HCT116 (cell line): ENCODE results near the gene TCF7L2. TPM values are rescaled to one million over a fixed set of nuclear protein-coding genes. Genes with fewer than 3 reads are reported as not detected.
A peak's percentile ranks its signal among the peaks of the same experiment; 100 is the strongest.

Source experiments
- ATAC-seq: fragments of 200-7000 bp; cut with Tn5 transposase; 2 replicates; pipeline ENCODE4 v1.9.1; 2020; ENCODE audit warnings: mild to moderate bottlenecking, moderate library complexity
- Bru-seq: library from RNA; stranded (reverse); fragments of 400-500 nt; gene quantifications from one replicate; lab custom pipeline; 2021; lab: Mats Ljungman, UMichigan
- BruChase-seq, 2 experiments: library from RNA; stranded (reverse); fragments of 400-500 nt; gene quantifications; one replicate each; lab custom pipeline; 2021; lab: Mats Ljungman, UMichigan
- BruUV-seq: library from RNA; stranded (reverse); fragments of 400-500 nt; replicated peaks from 2 replicates; lab custom pipeline; 2021; lab: Mats Ljungman, UMichigan
- CTCF ChIA-PET: fragments of 300-600 bp; sonication (Branson Sonifier 250); formaldehyde crosslinking; loops from one replicate; lab custom pipeline; 2021; ENCODE audit warnings: antibody characterized with exemption; lab: Charles Lee
- POLR2A ChIA-PET: fragments of 300-600, 350-600 bp; sonication (Branson Sonifier 250); formaldehyde crosslinking; loops from one replicate; lab custom pipeline; 2021; ENCODE audit warnings: antibody characterized with exemption; lab: Charles Lee
- RAD21 ChIA-PET, 2 experiments: fragments of 300-600 bp; sonication (Branson Sonifier 250); formaldehyde crosslinking; loops; one replicate each; lab custom pipeline; 2023; ENCODE audit warnings: low total read pairs in 2 of 2; ENCODE audit not compliant: uncharacterized antibody in 2 of 2, unreplicated experiment in 2 of 2, low non-redundant PET in 1 of 2; lab: Charles Lee
- DNase-seq: peaks from one replicate; pipeline ENCODE4 v3.0.0-alpha.2; 2010; ENCODE audit warnings: low read depth, low spot score
- H2AFZ ChIP-seq: fragments of 200-600 bp; shearing (Covaris generic), sonication (generic); 2 replicates; pipeline ENCODE4 v1.6.1; 2017; ENCODE audit warnings: low read depth, mixed run types, mixed read lengths, antibody characterized with exemption, low read length; ENCODE audit not compliant: poor library complexity, severe bottlenecking
- H3K27ac ChIP-seq: 2 replicates; pipeline ENCODE4 v1.5.1; 2012; ENCODE audit warnings: low read depth, low read length
- H3K27me3 ChIP-seq: fragments of 200-600 bp; sonication (generic); 2 replicates; pipeline ENCODE4 v1.6.1; 2016; ENCODE audit warnings: mixed run types, low read length, mixed read lengths; ENCODE audit not compliant: insufficient read depth
- H3K36me3 ChIP-seq, 2 experiments: fragments of 200-500 bp in 1 of 2; fragments of 200-600 bp in 1 of 2; sonication (Bioruptor generic) in 1 of 2; sonication (generic) in 1 of 2; 2 replicates each; pipeline versions ENCODE4 v1.5.1 to v1.6.1; 2014 to 2016; ENCODE audit warnings: low read length in 2 of 2, inconsistent platforms in 1 of 2, mixed read lengths in 1 of 2, mixed run types in 1 of 2; ENCODE audit not compliant: insufficient read depth in 2 of 2, control insufficient read depth in 1 of 2
- H3K4me1 ChIP-seq, 2 experiments: fragments of 200-600 bp in 1 of 2; sonication (generic) in 1 of 2; 2 replicates each; pipeline versions ENCODE4 v1.5.1 to v1.6.1; 2012 to 2017; ENCODE audit warnings: low read length in 2 of 2, inconsistent platforms in 1 of 2, mild to moderate bottlenecking in 1 of 2, mixed read lengths in 1 of 2, mixed run types in 1 of 2, moderate library complexity in 1 of 2; ENCODE audit not compliant: insufficient read depth in 2 of 2, control insufficient read depth in 1 of 2
- H3K4me2 ChIP-seq: fragments of 200-600 bp; sonication (generic); 2 replicates; pipeline ENCODE4 v1.6.1; 2017; ENCODE audit warnings: mixed run types, low read length, mixed read lengths
- H3K4me3 ChIP-seq, 2 experiments: fragments of 200-600 bp in 1 of 2; sonication (generic) in 1 of 2; replicated peaks in 1 of 2; 2 replicates each; pipeline ENCODE4 v1.5.1; 2011 to 2016; ENCODE audit warnings: low read length in 2 of 2, control low read depth in 1 of 2, low read depth in 1 of 2, mild to moderate bottlenecking in 1 of 2, mixed read lengths in 1 of 2, mixed run types in 1 of 2
- H3K79me2 ChIP-seq: fragments of 200-600 bp; sonication (generic); 2 replicates; pipeline ENCODE4 v1.6.1; 2017; ENCODE audit warnings: mild to moderate bottlenecking, mixed run types, low read length, moderate library complexity, mixed read lengths; ENCODE audit not compliant: insufficient read depth
- H3K9ac ChIP-seq: fragments of 200-600 bp; sonication (generic); 2 replicates; pipeline ENCODE4 v1.6.1; 2016; ENCODE audit warnings: low read length, mixed read lengths
- H3K9me2 ChIP-seq: fragments of 200-600 bp; sonication (generic), shearing (Covaris generic); 2 replicates; pipeline ENCODE4 v1.6.1; 2017; ENCODE audit warnings: mixed run types, mild to moderate bottlenecking, moderate library complexity; ENCODE audit not compliant: insufficient read depth
- H3K9me3 ChIP-seq, 2 experiments: fragments of 200-500 bp in 1 of 2; fragments of 200-600 bp in 1 of 2; sonication (Bioruptor generic) in 1 of 2; sonication (generic) in 1 of 2; 2 replicates each; pipeline ENCODE4 v1.6.1; 2014 to 2017; ENCODE audit warnings: low read length in 2 of 2, mixed read lengths in 2 of 2, inconsistent platforms in 1 of 2, low read depth in 1 of 2, mild to moderate bottlenecking in 1 of 2, mixed run types in 1 of 2, moderate library complexity in 1 of 2; ENCODE audit not compliant: control insufficient read depth in 1 of 2, insufficient read depth in 1 of 2
- H4K20me1 ChIP-seq: fragments of 200-600 bp; sonication (generic), shearing (Covaris generic); 2 replicates; pipeline ENCODE4 v1.6.1; 2017; ENCODE audit warnings: mixed run types, mild to moderate bottlenecking, moderate library complexity; ENCODE audit not compliant: insufficient read depth
- EGR1 ChIP-seq: IDR thresholded peaks from 2 replicates; pipeline ENCODE4 v1.6.1; 2012; ENCODE audit warnings: low read depth
- ELF1 ChIP-seq: IDR thresholded peaks from 2 replicates; pipeline ENCODE4 v1.6.1; 2012; ENCODE audit warnings: low read depth, borderline replicate concordance
- EZH2 ChIP-seq: fragments of 200-600 bp; sonication (generic); IDR thresholded peaks from 2 replicates; pipeline ENCODE4 v1.6.1; 2017; ENCODE audit warnings: antibody characterized with exemption, mixed run types
- EZH2phosphoT487 ChIP-seq: fragments of 200-600 bp; IDR thresholded peaks from 2 replicates; pipeline ENCODE4 v1.6.1; 2018; ENCODE audit warnings: antibody characterized with exemption, borderline replicate concordance
- JUND ChIP-seq: IDR thresholded peaks from 2 replicates; pipeline ENCODE4 v1.6.1; 2012
- POLR2AphosphoS5 ChIP-seq: IDR thresholded peaks from 2 replicates; pipeline ENCODE4 v1.6.1; 2011; ENCODE audit warnings: mild to moderate bottlenecking, low read depth, low read length, moderate library complexity
- RAD21 ChIP-seq: IDR thresholded peaks from 2 replicates; pipeline ENCODE4 v1.6.1; 2012; ENCODE audit warnings: low read depth, mild to moderate bottlenecking
- SIN3A ChIP-seq: IDR thresholded peaks from 2 replicates; pipeline ENCODE4 v1.6.1; 2012; ENCODE audit warnings: low read depth
- SRF ChIP-seq: IDR thresholded peaks from 2 replicates; pipeline ENCODE4 v1.6.1; 2012; ENCODE audit warnings: low read depth
- TCF7L2 ChIP-seq: IDR thresholded peaks from 2 replicates; pipeline ENCODE4 v1.7.0; 2011; ENCODE audit warnings: borderline replicate concordance, inconsistent platforms; ENCODE audit not compliant: insufficient read depth, insufficient read length; ENCODE audit errors: extremely low read depth
- YY1 ChIP-seq: IDR thresholded peaks from 2 replicates; pipeline ENCODE4 v1.6.1; 2011; ENCODE audit warnings: low read length, low read depth, moderate library complexity, mild to moderate bottlenecking; ENCODE audit not compliant: insufficient replicate concordance; ENCODE audit errors: extremely low read depth
- ZFX ChIP-seq: fragments of 450-650 bp; IDR thresholded peaks from 2 replicates; pipeline ENCODE4 v1.6.1; 2017
- ZNF274 ChIP-seq: fragments of 200-500 bp; sonication (Bioruptor generic); IDR thresholded peaks from 2 replicates; pipeline ENCODE4 v1.6.1; 2014; ENCODE audit warnings: mild to moderate bottlenecking, low read depth, low read length, inconsistent platforms
- intact Hi-C: fragments of 100-400 bp; cut with micrococcal nuclease; formaldehyde crosslinking; loops from 2 replicates; pipeline ENCODE4 v1.10.0; 2022
- long read RNA-seq: library from polyadenylated mRNA; unstranded; transcript quantifications from one replicate; pipeline ENCODE4 v2.0.0, GENCODE V29; 2021; ENCODE audit not compliant: unreplicated experiment
- polyA plus RNA-seq: library from polyadenylated mRNA; unstranded; fragments of >200 nt; gene quantifications from 2 replicates; pipeline ENCODE4 v1.2.1, GENCODE V29; 2012; ENCODE audit warnings: missing spikeins
- total RNA-seq: library from RNA; stranded (reverse); gene quantifications from one replicate; pipeline ENCODE4 v1.2.1, GENCODE V29; 2021; ENCODE audit not compliant: unreplicated experiment
- TF ChIP-seq, protein P1 (sequence below): IDR thresholded peaks from 2 replicates; pipeline ENCODE4 v1.6.1; 2012

Gene TCF7L2
- total RNA-seq (164 TPM), Bru-seq, nascent RNA (percentile 99 among the genes with signal in this experiment), BruChase-seq, experiment 1, labeled RNA remaining after a 6-hour chase (percentile 92 among the genes with signal in this experiment), BruChase-seq, experiment 2, labeled RNA remaining after a 2-hour chase (percentile 98 among the genes with signal in this experiment)
- polyA plus RNA-seq: 120 and 126 TPM in 2 replicates
- long read RNA-seq, full-length matches to known transcripts: 6 of 163 reads
- long read RNA-seq, partial matches to known transcripts: 58 of 163 reads
- long read RNA-seq, other reads (novel, unspliced or antisense): 99 of 163 reads

DNA sequence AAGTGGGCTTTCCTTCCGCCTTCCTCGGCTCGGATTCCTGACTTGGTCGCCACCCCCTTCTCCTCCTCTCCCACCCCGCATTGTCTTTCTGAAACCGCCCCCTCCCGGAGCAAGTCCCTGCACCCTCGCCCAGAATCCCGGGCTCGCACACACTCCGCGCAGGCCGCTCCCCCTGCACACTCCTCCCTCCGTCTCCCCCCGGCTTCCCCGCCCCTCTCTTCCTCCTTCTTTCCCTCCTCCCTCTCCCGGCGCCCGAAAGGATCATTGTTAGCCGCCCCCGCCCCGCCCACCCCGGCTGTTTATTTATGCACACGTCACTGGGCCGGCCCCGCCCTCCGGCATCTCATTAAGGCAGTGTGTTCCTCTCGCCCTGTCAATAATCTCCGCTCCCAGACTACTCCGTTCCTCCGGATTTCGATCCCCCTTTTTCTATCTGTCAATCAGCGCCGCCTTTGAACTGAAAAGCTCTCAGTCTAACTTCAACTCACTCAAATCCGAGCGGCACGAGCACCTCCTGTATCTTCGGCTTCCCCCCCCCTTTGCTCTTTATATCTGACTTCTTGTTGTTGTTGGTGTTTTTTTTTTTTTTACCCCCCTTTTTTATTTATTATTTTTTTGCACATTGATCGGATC is at the start of gene TCF7L2:
Gene TCF7L2, plus strand, starts transcription at position 373 of the 633 bp plus-strand sequence. CDS start 510 bp downstream, outside the sequence.
- POLR2A ChIA-PET: interaction anchor here (0.6 to 2.1 kb wide), 9 partner anchors 8 to 1128 kb away, joined by 3 to 10 read pairs (median 5); no protein-coding TSS in a partner anchor
- CTCF ChIA-PET: interaction anchor here (0.6 to 1.1 kb wide), 3 partner anchors 9 to 423 kb away, joined by 3 to 4 read pairs (median 3); no protein-coding TSS in a partner anchor
- no TSS peak for BruUV-seq

DNA sequence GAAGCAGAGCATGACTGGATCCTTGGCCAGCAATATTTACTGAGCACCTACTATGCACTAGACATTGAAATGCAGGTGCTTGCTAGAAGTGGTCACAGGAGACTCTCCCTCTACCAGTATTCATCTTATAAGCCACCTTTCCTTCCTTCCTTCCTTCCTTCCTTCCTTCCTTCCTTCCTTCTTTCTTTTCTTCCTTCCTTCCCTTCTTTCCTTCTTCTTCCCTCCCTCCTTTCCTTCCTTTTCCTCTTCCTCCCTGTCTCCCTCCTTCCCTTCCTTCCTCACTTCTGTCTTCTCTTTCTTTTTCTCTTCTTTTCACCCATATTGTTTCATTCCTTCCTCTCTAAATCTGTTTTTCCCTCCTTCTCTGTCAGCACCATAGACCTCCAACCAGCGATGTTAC is 47.3 kb upstream of the TCF7L2 start:
- no peak for ATAC-seq
- Histone ChIP-seq H3K4me1 (peaks cover 19 to 49% of the 10 kb centered on the region in 2 experiments), H4K20me1 (no peaks in the 10 kb centered on the region), H3K27me3 (no peaks in the 10 kb centered on the region), H3K27ac (no peak overlapping the region), H3K9me3 (no peaks in the 10 kb centered on the region), H3K79me2 (no peaks in the 10 kb centered on the region), H3K36me3 (no peaks in the 10 kb centered on the region), H2AFZ (no peak overlapping the region), H3K9me2 (no peaks in the 10 kb centered on the region), H3K9ac (no peak overlapping the region), H3K4me3 (no peak overlapping the region), H3K4me2 (no peak overlapping the region)
- RAD21 ChIA-PET: interaction anchor here in 1 of 2 experiments (0.7 kb wide), 1 partner anchor 530 kb away, joined by 8 read pairs; no protein-coding TSS in a partner anchor
- no peak for TF ChIP-seq SIN3A
- TF ChIP-seq ZNF274: no peak
- no peak for TF ChIP-seq JUND
- no peak for TF ChIP-seq EZH2phosphoT487
- no peak for TF ChIP-seq YY1
- no peak for TF ChIP-seq ZFX
- TF ChIP-seq EGR1: no peak
- TF ChIP-seq EZH2: no peak
- no peak for TF ChIP-seq RAD21
- TF ChIP-seq ELF1: no peak
- no peak for TF ChIP-seq POLR2AphosphoS5
- no peak for DNase-seq
- POLR2A ChIA-PET: interaction anchor here (1.5 kb wide), 1 partner anchor 9 kb away, joined by 5 read pairs; no protein-coding TSS in a partner anchor
- intact Hi-C loops: no loop called here
- CTCF ChIA-PET: no interaction called here
- BruUV-seq: no TSS peak

More for the DNA sequence above, at the start of gene TCF7L2:
- Histone ChIP-seq H3K4me3 (peak within 1 kb of the TSS; percentile 73 to 78), H3K9me3 (no peaks in the 10 kb centered on the region), H3K27me3 (no peaks in the 10 kb centered on the region), H3K36me3 (peaks cover 13 to 16% of the 10 kb centered on the region in 2 experiments; a peak in 3 of 4 replicates), H3K4me2 (peak within 1 kb of the TSS; percentile 83), H3K79me2 (peaks cover 44% of the 10 kb centered on the region), H4K20me1 (no peaks in the 10 kb centered on the region), H3K27ac (peak within 1 kb of the TSS; percentile 100), H3K9me2 (no peaks in the 10 kb centered on the region), H3K9ac (peak within 1 kb of the TSS; percentile 92), H2AFZ (no peak within 1 kb of the TSS), H3K4me1 (peaks cover 39 to 47% of the 10 kb centered on the region in 2 experiments)
- DNase-seq: peak; percentile 100
- intact Hi-C loops: loop anchor here (2.0 to 10.0 kb wide), 8 partner anchors 123 to 565 kb away; no protein-coding TSS in a partner anchor
- peak; percentile 84 for ATAC-seq
- RAD21 ChIA-PET: interaction anchor here in 1 of 2 experiments (0.5 to 0.7 kb wide), 2 partner anchors 31 to 124 kb away, joined by 3 to 5 read pairs; no protein-coding TSS in a partner anchor
- TF ChIP-seq SRF (no peak), POLR2AphosphoS5 (peak; percentile 84), TCF7L2 (peak; percentile 97), YY1 (peak; percentile 53)
- TF ChIP-seq, protein P1, sequence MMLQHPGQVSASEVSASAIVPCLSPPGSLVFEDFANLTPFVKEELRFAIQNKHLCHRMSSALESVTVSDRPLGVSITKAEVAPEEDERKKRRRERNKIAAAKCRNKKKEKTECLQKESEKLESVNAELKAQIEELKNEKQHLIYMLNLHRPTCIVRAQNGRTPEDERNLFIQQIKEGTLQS: no peak
